Stimulated activated naive CD4-positive, alpha-beta T cell (primary cell): ENCODE data around the gene CRTC1.
"Not testable (repeated sequence)": the region's sequence is repeated elsewhere in the genome, so short reads cannot be mapped to it uniquely, and the experiment has no call there.

Source experiments
- DNase-seq, 6 experiments: peaks; one replicate each; lab custom pipeline; 2025; lab: John Stamatoyannopoulos, UW

CRTC1 gene

GRCh38 chr19:18730885-18731513, 47.5 kb downstream of the CRTC1 start:
- no peak for DNase-seq

- no peak for DNase-seq
These were observed 48.1 kb downstream of the CRTC1 start for GRCh38 chr19:18731562-18732008.

- no peak for DNase-seq
These were observed 49.7 kb downstream of the CRTC1 start for GRCh38 chr19:18733196-18733647.

DNA sequence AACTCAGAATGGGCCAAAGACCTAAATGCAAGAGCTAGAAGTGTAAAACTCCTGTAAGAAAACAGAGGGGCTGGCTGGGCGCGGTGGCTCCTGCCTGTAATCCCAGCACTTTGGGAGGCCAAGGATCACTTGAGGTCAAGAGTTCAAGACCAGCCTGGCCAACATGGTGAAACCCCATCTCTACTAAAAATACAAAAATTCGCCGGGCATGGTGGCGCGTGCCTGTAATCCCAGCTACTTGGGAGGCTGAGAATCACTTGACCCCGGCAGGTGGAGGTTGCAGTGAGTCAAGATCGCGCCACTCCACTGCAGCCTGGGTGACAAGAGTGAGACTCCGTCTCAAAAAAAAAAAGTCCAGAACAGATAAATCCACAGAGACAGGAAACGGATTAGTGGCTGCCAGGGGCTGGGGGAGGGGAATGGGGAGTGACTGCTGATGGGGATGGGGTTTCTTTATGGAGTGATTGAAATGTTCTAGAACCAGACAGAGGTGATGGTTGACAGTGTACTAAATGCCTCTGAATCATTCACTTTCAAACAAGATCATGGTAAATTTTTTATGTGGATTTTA, 50.4 kb downstream of the CRTC1 start:
- DNase-seq: not testable (repeated sequence)

GRCh38 chr19:18735324-18735723, 51.8 kb downstream of the CRTC1 start:
- no peak for DNase-seq

GRCh38 chr19:18735752-18736151, 52.3 kb downstream of the CRTC1 start:
- DNase-seq: no peak

DNA sequence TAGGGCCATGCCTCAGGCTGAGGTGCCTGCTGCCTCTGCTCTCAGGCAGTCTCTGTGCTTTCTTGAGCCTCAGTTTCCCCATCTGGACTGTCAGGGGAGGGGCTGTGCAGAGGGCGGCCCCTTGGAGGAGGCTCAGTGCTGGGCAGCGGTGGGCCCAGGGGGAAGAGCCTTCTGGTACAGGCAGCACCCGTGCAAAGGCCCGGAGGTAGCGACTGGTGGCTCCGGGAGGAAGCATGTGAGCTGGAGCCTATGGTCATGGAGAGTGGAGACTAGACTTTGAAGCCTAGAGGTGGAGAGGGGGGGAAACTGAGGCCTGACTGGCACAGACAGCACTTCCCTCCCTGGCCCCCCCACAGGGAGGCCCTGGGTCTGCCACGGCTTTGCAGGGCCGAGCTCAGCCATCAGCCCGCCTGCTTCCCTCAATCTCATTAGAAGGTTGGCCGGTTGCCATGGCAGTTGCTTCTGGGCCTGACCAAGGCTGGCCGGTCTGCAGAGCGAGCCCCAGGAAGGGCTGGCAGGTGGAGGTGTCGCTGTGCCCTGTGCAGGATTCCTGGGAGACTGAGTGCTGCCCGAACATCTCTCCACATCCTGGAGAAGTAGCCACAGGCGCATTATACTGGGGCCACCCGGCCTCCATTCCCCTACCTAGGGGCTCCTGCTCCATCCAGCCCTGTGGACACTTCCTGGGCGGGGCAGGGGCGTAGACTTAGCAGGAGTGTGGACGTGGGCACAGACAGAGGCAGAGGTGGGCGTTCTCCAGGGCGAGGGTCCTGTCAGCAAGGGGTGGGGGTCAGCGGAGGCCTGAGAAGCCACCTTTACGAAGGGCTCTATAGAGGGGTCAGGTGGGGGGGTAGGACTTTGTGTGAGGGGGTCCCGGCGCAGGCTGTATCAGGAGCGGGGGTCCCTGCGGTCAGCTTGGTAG, 53.2 kb downstream of the CRTC1 start:
- DNase-seq: no peak

- no peak for DNase-seq
These were observed 54.0 kb downstream of the CRTC1 start for GRCh38 chr19:18737337-18737953.

DNA sequence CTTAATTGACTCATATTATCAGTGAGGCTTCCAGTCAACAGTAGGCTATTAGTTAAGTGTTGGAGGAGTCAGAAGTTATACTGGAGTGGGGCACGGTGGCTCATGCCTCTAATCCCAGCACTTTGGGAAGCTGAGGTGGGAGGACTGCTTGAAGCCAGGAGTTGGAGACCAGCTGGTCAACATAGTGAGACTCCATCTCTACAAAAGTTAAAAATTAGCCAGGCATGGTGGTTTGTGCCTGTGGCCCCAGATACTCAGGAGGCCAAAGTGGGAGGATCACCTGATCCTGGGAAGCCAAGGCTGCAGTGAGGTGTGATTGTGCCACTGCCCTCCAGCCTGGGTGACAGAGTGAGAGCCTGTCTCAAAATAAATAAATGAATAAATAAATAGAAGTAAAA, 54.5 kb downstream of the CRTC1 start:
- no peak for DNase-seq

DNA sequence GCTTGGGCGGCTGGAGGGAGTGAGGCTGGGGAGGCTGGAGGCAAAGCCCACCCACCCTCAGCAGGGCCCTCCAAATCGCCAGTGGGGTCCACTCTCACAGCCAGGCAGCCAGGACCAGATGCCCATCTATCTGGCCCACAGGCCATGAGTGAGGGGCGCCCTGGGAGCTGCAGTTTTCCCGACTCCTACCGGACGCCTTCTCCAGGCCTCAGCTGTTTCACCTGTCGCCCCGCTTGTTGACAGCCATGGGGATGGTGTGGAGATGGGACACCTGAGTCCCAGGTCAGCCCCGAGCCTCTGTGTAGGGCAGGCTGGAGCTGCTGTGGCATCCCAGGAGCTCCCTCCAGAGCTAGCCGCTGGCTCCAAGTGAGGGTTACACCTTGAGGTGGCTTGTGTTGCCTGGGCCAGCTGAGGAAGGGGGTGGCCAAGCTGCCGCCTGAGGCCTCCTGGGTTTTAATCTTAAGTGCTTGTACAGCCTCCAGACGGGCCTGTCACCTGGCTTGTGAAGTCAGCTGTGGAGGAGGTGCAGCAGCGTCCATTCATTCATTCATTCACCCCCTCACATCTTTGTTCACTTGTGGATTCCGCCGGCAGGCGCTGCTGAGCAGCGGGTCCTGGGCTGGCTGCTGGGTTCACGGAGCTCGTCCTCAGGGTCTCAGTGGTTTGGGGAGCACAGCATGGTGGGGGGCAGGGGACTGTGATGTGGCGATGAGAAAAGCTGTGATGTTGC, 55.6 kb downstream of the CRTC1 start:
- DNase-seq: no peak

- DNase-seq: no peak
These were observed 57.9 kb downstream of the CRTC1 start for GRCh38 chr19:18741124-18742121.

DNA sequence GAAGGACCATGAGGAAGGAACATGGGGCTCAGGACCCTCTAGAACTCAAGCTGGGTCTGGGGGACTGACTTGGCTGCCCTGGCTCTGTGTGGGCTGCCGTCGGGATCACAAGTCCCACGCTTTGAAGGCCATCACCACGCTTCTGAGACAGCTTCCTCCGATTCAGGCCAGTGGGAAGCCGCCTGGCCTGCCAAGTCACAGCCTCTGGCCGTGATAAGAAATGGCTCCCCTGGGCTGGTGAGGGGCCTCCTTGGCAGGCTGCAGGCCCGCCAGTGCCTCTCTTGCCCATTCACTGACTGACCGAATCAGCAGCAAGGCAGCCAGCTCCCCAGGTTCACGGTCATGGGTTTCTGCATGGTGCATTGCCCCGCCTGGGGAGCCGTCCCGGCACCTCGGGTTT, 58.8 kb downstream of the CRTC1 start:
- no peak for DNase-seq

DNA sequence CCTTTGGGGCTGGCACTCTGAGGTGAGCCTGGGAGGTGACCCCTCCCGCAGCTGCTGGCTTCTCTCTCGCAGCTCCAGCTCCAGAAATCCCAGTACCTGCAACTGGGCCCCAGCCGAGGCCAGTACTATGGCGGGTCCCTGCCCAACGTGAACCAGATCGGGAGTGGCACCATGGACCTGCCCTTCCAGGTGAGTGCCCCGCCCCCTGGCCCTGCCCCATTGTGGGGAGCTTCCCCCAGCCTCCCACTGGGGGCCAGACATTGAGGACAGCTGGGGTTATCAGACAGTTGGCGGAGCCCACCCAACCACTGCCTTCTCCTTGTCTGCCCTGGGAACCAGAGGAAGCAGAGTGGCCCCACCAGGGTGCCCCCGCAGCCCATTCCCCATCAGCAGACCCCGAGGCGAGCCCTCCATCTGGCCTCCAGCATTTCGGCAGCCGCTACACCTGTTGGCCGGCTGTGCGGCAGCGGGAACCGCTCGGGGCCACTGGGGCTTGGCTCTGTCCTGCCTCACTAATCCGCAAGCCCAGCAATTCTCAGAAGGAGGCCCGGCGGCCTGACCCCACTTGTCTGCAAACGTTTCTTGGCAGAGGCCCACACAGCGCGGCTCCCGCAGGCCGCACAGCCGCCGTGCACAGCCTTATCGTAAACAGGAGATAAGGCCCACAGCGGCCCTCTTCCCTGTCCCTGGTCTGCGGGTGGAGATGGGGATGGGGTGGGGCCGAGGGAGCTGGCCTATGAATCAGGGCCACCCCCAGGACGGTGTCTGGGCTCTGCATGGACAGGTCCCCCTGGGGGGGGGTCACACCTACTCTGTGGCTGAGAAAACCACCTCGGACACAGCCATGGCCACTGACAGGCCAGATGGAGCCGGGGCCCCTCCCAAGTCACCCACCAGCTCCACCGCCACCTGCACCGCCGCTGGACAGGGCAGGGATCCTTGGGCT, 59.6 kb downstream of the CRTC1 start:
- no peak for DNase-seq

DNA sequence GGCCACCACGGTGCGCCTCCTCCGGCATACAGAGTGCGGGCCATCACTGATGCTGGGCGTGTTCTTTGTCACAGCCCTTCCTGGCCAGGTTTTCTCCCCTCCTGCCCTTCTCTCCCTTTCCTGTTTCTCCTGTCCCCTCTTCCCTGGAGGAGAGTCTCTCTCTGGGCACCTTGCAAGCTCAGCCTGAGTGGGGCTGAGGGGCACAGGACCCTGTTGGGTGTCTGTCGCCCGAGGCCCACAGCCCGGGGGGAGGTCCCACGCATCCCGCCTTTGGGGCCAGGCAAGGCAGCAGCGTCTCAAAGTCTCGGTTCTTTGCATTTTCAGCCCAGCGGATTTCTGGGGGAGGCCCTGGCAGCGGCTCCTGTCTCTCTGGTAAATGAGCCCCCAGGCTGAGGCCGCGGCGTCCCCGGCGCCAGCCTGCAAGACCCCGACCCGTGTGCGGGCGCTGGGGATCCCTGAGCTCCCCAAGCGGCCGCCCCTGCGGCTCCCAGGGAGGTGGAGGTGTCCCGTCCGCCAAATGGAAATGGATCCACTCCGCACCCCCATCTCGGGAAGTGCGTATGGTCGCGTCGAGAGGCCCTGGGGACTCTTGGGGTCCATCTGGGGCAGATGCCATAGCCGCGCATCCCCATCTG, 60.4 kb downstream of the CRTC1 start:
- DNase-seq: no peak

DNA sequence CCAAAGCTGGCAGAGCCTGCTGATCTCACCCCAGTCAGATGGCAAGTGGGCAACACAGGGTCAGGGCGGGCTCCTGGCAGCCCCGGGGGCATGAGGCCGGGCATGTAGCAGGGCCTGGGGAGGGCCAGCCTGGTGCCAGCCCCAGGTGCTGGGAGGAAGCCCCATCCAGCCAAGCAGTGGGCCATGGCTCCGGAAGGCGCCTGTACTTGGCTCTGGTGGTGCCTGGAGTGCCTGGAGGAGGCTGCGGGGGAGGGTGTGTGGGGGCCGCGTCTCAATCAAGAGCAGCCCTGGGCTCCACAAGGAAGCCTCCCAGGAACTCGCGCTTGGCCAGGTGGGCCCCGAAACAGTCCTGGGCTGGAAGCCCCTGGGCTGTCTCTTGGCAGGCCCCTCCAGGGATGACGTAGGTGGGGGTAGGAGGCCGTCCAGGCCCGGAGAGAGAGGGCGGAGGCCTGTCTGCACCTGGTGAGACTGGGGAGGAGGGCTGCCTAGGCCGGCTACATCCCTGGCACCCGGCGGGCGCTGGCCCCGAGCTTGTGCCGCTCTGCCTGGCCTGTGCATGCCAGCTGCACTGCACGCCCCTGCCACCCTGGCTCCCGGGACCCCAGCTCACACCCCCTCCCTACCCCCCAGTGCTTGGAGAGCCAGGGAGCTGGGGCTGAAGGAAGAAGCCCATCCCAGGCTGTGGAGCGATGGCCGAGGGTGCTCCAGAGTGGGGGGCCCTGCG, 61.7 kb downstream of the CRTC1 start:
- DNase-seq: no peak

GRCh38 chr19:18745931-18746330, 62.5 kb downstream of the CRTC1 start:
- DNase-seq: no peak

- DNase-seq: no peak
These were observed 63.2 kb downstream of the CRTC1 start for GRCh38 chr19:18746401-18747325.
